Spleen (tissue), 11 donors: Measurements from ENCODE around the gene SYNE2. TPM values are rescaled to one million over a fixed set of nuclear protein-coding genes. Genes with fewer than 3 reads are reported as not detected.
A peak's percentile ranks its signal among the peaks of the same experiment; 100 is the strongest.

Experiments used
- DNase-seq: peaks from one replicate; pipeline ENCODE4 v3.0.0-alpha.2; 2020
- H3K27ac ChIP-seq, 8 donors: fragments of 200-600 bp; sonication (generic) in 7 of 8; 1 replicate in 4 of 8; 2 replicates in 4 of 8; pipeline versions ENCODE4 v1.5.0 to v1.8.0; 2016 to 2021; ENCODE audit warnings: inconsistent platforms in 4 of 8, mild to moderate bottlenecking in 4 of 8, moderate library complexity in 1 of 8
- H3K27me3 ChIP-seq, 7 donors: fragments of 200-600 bp; sonication (generic) in 6 of 7; replicated peaks in 1 of 7; 1 replicate in 4 of 7; 2 replicates in 3 of 7; pipeline versions ENCODE4 v1.5.0 to v1.8.0; 2016 to 2021; ENCODE audit warnings: inconsistent platforms in 3 of 7, mild to moderate bottlenecking in 1 of 7
- H3K36me3 ChIP-seq, 6 donors: fragments of 200-600 bp; sonication (generic) in 5 of 6; 1 replicate in 4 of 6; 2 replicates in 2 of 6; pipeline versions ENCODE4 v1.5.0 to v1.8.0; 2016 to 2021; ENCODE audit warnings: inconsistent platforms in 2 of 6
- H3K4me1 ChIP-seq, 6 donors: fragments of 200-600 bp; sonication (generic) in 5 of 6; 1 replicate in 3 of 6; 2 replicates in 3 of 6; pipeline versions ENCODE4 v1.5.0 to v1.8.0; 2016 to 2021; ENCODE audit warnings: inconsistent platforms in 3 of 6
- H3K4me3 ChIP-seq, 8 donors: fragments of 200-600 bp; sonication (generic) in 7 of 8; 1 replicate in 4 of 8; 2 replicates in 4 of 8; pipeline versions ENCODE4 v1.5.0 to v1.8.0; 2016 to 2021; ENCODE audit warnings: inconsistent platforms in 4 of 8, mild to moderate bottlenecking in 4 of 8, moderate library complexity in 2 of 8
- H3K9me3 ChIP-seq, 8 donors: fragments of 200-600 bp; sonication (generic) in 7 of 8; 1 replicate in 4 of 8; 2 replicates in 4 of 8; pipeline versions ENCODE4 v1.5.0 to v1.8.0; 2016 to 2021; ENCODE audit warnings: inconsistent platforms in 4 of 8
- POLR2A ChIP-seq, 3 donors: fragments of 450-650 bp; IDR thresholded peaks; one replicate each; pipeline ENCODE4 v1.5.1; 2017; ENCODE audit warnings: antibody characterized with exemption in 3 of 3, mild to moderate bottlenecking in 1 of 3
- POLR2AphosphoS5 ChIP-seq, 3 donors: sonication (generic); formaldehyde crosslinking; IDR thresholded peaks; one replicate each; pipeline ENCODE4 v1.5.1; 2017; ENCODE audit warnings: antibody characterized with exemption in 3 of 3
- WGBS, 5 donors: extraction: QIAGEN DNeasy Blood & Tissue Kit in 3 of 5; methylation state at CpG; one replicate each; pipeline versions ENCODE4 v1.1.5 to v1.1.7; 2013 to 2018; 5-methylcytosine and 5-hydroxymethylcytosine counted together
- intact Hi-C: fragments of 100-400 bp; cut with DNase I; formaldehyde crosslinking; loops from one replicate; pipeline ENCODE4 v1.15.0; 2023; ENCODE audit warnings: low total_unique reads
- polyA plus RNA-seq, 3 donors: library from polyadenylated mRNA; stranded (reverse); fragments of 200-250 nt; gene quantifications; one replicate each; pipeline ENCODE4 v1.2.1, GENCODE V29; 2013
- total RNA-seq, 7 donors: library from RNA; depleted of rRNA in 3 of 7; stranded (reverse); fragments of >200 nt in 3 of 7; fragmentation: NEBNext Ultra II Directional in 4 of 7; extraction: Animal tissue kit (Norgen Biotek cat#: 25700) in 4 of 7; gene quantifications; one replicate each; pipeline versions ENCODE4 v1.1.0 to v1.2.1, GENCODE V29; 2016 to 2021
- TF ChIP-seq, protein P1 (sequence below), 11 experiments: fragments of 200-600 bp in 7 of 11; fragments of 450-650 bp in 4 of 11; sonication (generic) in 4 of 11; IDR thresholded peaks in 8 of 11; conservative IDR thresholded peaks in 3 of 11; 1 replicate in 7 of 11; 2 replicates in 4 of 11; pipeline versions ENCODE4 v1.4.0 to v1.8.0; 2016 to 2021; ENCODE audit warnings: antibody characterized with exemption in 11 of 11, inconsistent platforms in 4 of 11, mild to moderate bottlenecking in 1 of 11
- donor health status: healthy with polysubstance abuse.
- donor health status: DM: no; HTN: no; CAD: no; lungs with moderate emphysema.
- donor health status: DM: no; HTN: no; CAD: no.
- donor health status: Bipolar disorder and iron deficiency.
- donor health status: healthy.
- donor health status: DM: no; HTN: no; CAD: no.
- donor health status: DM: yes; HTN: yes; CAD: no.

The SYNE2 gene
- total and polyA plus RNA-seq, 10 donors, result 16.0 to 173 (median 147) TPM

- peaks cover 0 to 47% (median 34%) of the 10 kb centered on the region in 6 donors for H3K4me1 ChIP-seq
- H3K27me3 ChIP-seq, result no peaks in the 10 kb centered on the region
- peaks cover 0 to 100% (median 86%) of the 10 kb centered on the region in 6 donors for H3K36me3 ChIP-seq
- H3K4me3 ChIP-seq, result no peak overlapping the region
- TF ChIP-seq POLR2AphosphoS5 (IDR thresholded peaks at IDR 0.05) (no peak), POLR2A (IDR thresholded peaks at IDR 0.05) (no peak)
- TF ChIP-seq, protein P1, sequence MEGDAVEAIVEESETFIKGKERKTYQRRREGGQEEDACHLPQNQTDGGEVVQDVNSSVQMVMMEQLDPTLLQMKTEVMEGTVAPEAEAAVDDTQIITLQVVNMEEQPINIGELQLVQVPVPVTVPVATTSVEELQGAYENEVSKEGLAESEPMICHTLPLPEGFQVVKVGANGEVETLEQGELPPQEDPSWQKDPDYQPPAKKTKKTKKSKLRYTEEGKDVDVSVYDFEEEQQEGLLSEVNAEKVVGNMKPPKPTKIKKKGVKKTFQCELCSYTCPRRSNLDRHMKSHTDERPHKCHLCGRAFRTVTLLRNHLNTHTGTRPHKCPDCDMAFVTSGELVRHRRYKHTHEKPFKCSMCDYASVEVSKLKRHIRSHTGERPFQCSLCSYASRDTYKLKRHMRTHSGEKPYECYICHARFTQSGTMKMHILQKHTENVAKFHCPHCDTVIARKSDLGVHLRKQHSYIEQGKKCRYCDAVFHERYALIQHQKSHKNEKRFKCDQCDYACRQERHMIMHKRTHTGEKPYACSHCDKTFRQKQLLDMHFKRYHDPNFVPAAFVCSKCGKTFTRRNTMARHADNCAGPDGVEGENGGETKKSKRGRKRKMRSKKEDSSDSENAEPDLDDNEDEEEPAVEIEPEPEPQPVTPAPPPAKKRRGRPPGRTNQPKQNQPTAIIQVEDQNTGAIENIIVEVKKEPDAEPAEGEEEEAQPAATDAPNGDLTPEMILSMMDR (IDR thresholded peaks at IDR 0.05 in 8 of 11, conservative IDR thresholded peaks at IDR 0.05 in 3 of 11), result no peak
- no peak overlapping the region for H3K27ac ChIP-seq
- H3K9me3 ChIP-seq, result no peaks in the 10 kb centered on the region
- WGBS, 5 donors, result 94 to 96% (median 95%) methylated on average over 13 of the region's 13 CpGs
- intact Hi-C loops, result no loop called here
- DNase-seq, result no peak
These were observed 363.2 kb downstream of the SYNE2 start for GRCh38 chr14:64215978-64216377.

- peaks cover 0 to 55% (median 41%) of the 10 kb centered on the region in 6 donors for H3K4me1 ChIP-seq
- peaks cover 0 to 100% (median 83%) of the 10 kb centered on the region in 6 donors for H3K36me3 ChIP-seq
- H3K9me3 ChIP-seq, result no peaks in the 10 kb centered on the region
- intact Hi-C loops, result no loop called here
- no peak for DNase-seq
- WGBS, 5 donors, result 51 to 63% (median 59%) methylated on average over 4 of the region's 4 CpGs
- H3K27me3 ChIP-seq, result no peaks in the 10 kb centered on the region
- no peak overlapping the region for H3K4me3 ChIP-seq
- TF ChIP-seq POLR2A (IDR thresholded peaks at IDR 0.05) (no peak), POLR2AphosphoS5 (IDR thresholded peaks at IDR 0.05) (peak in 1 of 3 donors; percentile 26)
- TF ChIP-seq, protein P1 (IDR thresholded peaks at IDR 0.05 in 8 of 11, conservative IDR thresholded peaks at IDR 0.05 in 3 of 11), result no peak
- H3K27ac ChIP-seq, result peak overlapping the region in 4 of 8 donors; percentile 9 to 53 (median 44)
These were observed 364.5 kb downstream of the SYNE2 start for GRCh38 chr14:64217308-64217707.

- peaks cover 0 to 100% (median 83%) of the 10 kb centered on the region in 6 donors for H3K36me3 ChIP-seq
- peaks cover 0 to 61% (median 41%) of the 10 kb centered on the region in 6 donors for H3K4me1 ChIP-seq
- intact Hi-C loops, result no loop called here
- H3K4me3 ChIP-seq, result no peak overlapping the region
- WGBS, 5 donors, result 69 to 86% (median 81%) methylated on average over 7 of the region's 7 CpGs
- H3K27ac ChIP-seq, result peak overlapping the region in 6 of 8 donors; percentile 3 to 53 (median 44)
- H3K27me3 ChIP-seq, result no peaks in the 10 kb centered on the region
- DNase-seq, result no peak
- TF ChIP-seq, protein P1 (IDR thresholded peaks at IDR 0.05 in 8 of 11, conservative IDR thresholded peaks at IDR 0.05 in 3 of 11), result no peak
- TF ChIP-seq POLR2AphosphoS5 (IDR thresholded peaks at IDR 0.05), result no peak
- TF ChIP-seq POLR2A (IDR thresholded peaks at IDR 0.05), result no peak
- H3K9me3 ChIP-seq, result no peaks in the 10 kb centered on the region
These were observed 365.0 kb downstream of the SYNE2 start for GRCh38 chr14:64217834-64218233.

DNA sequence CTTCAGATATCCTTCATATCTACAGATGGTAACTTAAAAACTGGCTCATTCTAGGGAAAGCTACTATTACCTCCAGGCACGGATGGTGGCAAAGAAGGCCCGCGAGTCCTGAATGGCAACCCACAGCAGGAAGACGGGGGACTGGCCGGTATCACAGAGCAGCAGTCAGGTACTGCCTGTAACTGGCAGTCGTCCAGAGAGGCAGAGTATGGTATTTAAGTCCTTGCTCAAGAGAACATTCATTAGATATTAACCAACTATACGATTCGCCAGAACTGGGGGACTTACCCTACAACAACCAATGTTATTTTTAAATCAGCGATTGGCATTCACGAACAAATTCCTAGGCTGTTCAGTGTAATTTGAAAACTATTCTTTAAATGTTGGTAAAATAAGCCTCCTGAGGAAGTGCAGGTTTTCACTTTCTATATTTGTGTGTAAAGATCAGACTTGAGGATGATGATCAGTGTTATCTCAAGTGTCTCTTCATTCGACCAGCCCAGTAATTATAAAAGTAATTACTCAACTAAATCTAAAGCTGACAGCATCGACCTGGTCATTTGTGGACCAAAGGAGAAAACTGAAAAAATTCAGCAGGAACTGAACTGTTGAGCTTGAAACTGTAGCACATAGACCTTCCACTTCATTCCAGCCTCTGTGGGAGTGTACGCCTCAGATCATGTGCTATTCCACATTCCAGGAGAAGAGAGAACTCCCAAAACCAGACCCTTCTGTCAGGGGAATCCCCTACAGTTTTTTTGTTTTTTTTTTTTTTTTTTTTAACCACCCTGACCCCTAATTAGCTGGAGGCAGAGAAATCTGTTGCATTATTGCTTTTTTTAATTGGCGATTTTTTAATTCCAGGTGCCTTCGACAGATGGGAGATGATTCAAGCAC is 365.8 kb downstream of the SYNE2 start:
- WGBS, 5 donors, result 67 to 76% (median 72%) methylated on average over 15 of the region's 15 CpGs
- peaks cover 0 to 100% (median 83%) of the 10 kb centered on the region in 6 donors for H3K36me3 ChIP-seq

More for the DNA sequence above, 365.8 kb downstream of the SYNE2 start:
- H3K4me3 ChIP-seq, result no peak overlapping the region
- peak in 1 of 3 donors; percentile 5 for TF ChIP-seq POLR2AphosphoS5 (IDR thresholded peaks at IDR 0.05)
- TF ChIP-seq POLR2A (IDR thresholded peaks at IDR 0.05), result no peak
- intact Hi-C loops, result no loop called here
- no peaks in the 10 kb centered on the region for H3K27me3 ChIP-seq
- H3K9me3 ChIP-seq, result no peaks in the 10 kb centered on the region
- H3K27ac ChIP-seq, result peak overlapping the region in 6 of 8 donors; percentile 3 to 53 (median 44)
- peaks cover 0 to 64% (median 41%) of the 10 kb centered on the region in 6 donors for H3K4me1 ChIP-seq
- DNase-seq, result no peak
